Panc1 (cell line): ENCODE data around the gene CLEC4G.

Source experiments
- POLR2AphosphoS5 ChIP-seq: IDR thresholded peaks from 2 replicates; pipeline ENCODE4 v1.6.1; 2012; ENCODE audit warnings: mild to moderate bottlenecking, low read depth, low read length, moderate library complexity
- SIN3A ChIP-seq: IDR thresholded peaks from 2 replicates; pipeline ENCODE4 v1.6.1; 2012; ENCODE audit warnings: low read depth, mild to moderate bottlenecking, low read length, moderate library complexity, borderline replicate concordance; ENCODE audit not compliant: insufficient read depth
- TF ChIP-seq, protein P1 (sequence below): fragments of 450-650 bp; IDR thresholded peaks from 2 replicates; pipeline ENCODE4 v1.5.1; 2017; ENCODE audit warnings: mild to moderate bottlenecking
- TF ChIP-seq, protein P2 (sequence below), 2 experiments: IDR thresholded peaks; 2 replicates each; pipeline ENCODE4 v1.6.1; 2011 to 2012; ENCODE audit warnings: low read depth in 2 of 2, control low read depth in 1 of 2, low read length in 1 of 2, mild to moderate bottlenecking in 1 of 2, moderate library complexity in 1 of 2; ENCODE audit not compliant: insufficient read depth in 1 of 2

- TF ChIP-seq, protein P1, sequence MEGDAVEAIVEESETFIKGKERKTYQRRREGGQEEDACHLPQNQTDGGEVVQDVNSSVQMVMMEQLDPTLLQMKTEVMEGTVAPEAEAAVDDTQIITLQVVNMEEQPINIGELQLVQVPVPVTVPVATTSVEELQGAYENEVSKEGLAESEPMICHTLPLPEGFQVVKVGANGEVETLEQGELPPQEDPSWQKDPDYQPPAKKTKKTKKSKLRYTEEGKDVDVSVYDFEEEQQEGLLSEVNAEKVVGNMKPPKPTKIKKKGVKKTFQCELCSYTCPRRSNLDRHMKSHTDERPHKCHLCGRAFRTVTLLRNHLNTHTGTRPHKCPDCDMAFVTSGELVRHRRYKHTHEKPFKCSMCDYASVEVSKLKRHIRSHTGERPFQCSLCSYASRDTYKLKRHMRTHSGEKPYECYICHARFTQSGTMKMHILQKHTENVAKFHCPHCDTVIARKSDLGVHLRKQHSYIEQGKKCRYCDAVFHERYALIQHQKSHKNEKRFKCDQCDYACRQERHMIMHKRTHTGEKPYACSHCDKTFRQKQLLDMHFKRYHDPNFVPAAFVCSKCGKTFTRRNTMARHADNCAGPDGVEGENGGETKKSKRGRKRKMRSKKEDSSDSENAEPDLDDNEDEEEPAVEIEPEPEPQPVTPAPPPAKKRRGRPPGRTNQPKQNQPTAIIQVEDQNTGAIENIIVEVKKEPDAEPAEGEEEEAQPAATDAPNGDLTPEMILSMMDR, result no peak
- TF ChIP-seq SIN3A (no peak), POLR2AphosphoS5 (no peak)
- TF ChIP-seq, protein P2, sequence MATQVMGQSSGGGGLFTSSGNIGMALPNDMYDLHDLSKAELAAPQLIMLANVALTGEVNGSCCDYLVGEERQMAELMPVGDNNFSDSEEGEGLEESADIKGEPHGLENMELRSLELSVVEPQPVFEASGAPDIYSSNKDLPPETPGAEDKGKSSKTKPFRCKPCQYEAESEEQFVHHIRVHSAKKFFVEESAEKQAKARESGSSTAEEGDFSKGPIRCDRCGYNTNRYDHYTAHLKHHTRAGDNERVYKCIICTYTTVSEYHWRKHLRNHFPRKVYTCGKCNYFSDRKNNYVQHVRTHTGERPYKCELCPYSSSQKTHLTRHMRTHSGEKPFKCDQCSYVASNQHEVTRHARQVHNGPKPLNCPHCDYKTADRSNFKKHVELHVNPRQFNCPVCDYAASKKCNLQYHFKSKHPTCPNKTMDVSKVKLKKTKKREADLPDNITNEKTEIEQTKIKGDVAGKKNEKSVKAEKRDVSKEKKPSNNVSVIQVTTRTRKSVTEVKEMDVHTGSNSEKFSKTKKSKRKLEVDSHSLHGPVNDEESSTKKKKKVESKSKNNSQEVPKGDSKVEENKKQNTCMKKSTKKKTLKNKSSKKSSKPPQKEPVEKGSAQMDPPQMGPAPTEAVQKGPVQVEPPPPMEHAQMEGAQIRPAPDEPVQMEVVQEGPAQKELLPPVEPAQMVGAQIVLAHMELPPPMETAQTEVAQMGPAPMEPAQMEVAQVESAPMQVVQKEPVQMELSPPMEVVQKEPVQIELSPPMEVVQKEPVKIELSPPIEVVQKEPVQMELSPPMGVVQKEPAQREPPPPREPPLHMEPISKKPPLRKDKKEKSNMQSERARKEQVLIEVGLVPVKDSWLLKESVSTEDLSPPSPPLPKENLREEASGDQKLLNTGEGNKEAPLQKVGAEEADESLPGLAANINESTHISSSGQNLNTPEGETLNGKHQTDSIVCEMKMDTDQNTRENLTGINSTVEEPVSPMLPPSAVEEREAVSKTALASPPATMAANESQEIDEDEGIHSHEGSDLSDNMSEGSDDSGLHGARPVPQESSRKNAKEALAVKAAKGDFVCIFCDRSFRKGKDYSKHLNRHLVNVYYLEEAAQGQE (IDR thresholded peaks at IDR 0.05; ENCODE audit: insufficient read depth in 1 of 2, low read depth in 2 of 2, low read length in 1 of 2), result no peak
These were observed 24.9 kb downstream of the CLEC4G start for GRCh38 chr19:7706955-7707456.
